Left renal pelvis (tissue), 4 donors: ENCODE results near the gene KPNA2. TPM values are rescaled to one million over a fixed set of nuclear protein-coding genes. Genes with fewer than 3 reads are reported as not detected.

Source experiments
- DNase-seq, 4 donors: peaks; one replicate each; pipeline ENCODE4 v3.0.0-alpha.2; 2013; ENCODE audit warnings: low read depth in 4 of 4, low spot score in 3 of 4
- polyA plus RNA-seq, 4 donors: library from polyadenylated mRNA; unstranded; fragments of 120-200 nt; gene quantifications; one replicate each; pipeline ENCODE4 v1.2.1, GENCODE V29; 2013; ENCODE audit not compliant: insufficient read length in 4 of 4

The KPNA2 gene
- polyA plus RNA-seq, 4 donors: 95.9 to 127 (median 117) TPM

GRCh38 chr17:68095205-68095811 lies 59.8 kb downstream of the KPNA2 start:
- DNase-seq: no peak

DNA sequence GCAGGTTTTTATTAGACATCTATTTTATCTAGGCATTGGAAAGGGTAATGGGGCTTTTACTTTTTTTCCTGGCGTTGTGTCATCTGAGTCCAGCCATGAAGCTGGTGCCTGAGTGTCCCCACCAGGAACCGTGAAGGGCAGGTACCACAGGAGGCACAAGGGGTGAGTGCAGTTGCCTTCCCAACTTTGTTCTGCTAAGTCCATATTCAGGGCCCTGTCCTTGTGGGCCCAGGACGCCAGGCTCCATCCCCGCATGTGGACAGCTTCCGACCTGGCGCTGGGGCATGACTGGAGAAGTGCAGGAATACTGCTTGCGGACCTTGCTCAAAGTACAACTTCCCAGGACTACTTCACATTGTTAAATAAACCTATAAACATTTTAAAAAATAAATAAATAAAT lies 60.6 kb downstream of the KPNA2 start:
- no peak for DNase-seq

Other genes starting within 250 kb of the KPNA2 start
- gene BPTF, start 210.2 kb upstream of the KPNA2 start, polyA plus RNA-seq: 100 to 1,000 TPM in 3 of 4 donors, 10 to 100 TPM in 1; 94.0 to 129 (median 118) TPM
- 10 to 100 TPM; 22.5 to 27.4 (median 24.9) TPM for gene C17orf58, start 39.3 kb upstream of the KPNA2 start, polyA plus RNA-seq
- gene AMZ2, start 212.3 kb downstream of the KPNA2 start, polyA plus RNA-seq: 100 to 1,000 TPM in 1 of 4 donors, 10 to 100 TPM in 3; 73.8 to 102 (median 80.9) TPM